ENCODE results near the gene DYRK1A. TPM values are rescaled to one million over a fixed set of nuclear protein-coding genes. Genes with fewer than 3 reads are reported as not detected.

The DYRK1A gene
- total RNA-seq, 5 donors from 2014 or later (not counting 1 experiment from before 2014, with no cell fraction given): 113 to 149 (median 115) TPM

- ChIA-PET CTCF (no interaction called here), POLR2A (no interaction called here)
- Histone ChIP-seq H3K9me3 (no peaks in the 10 kb centered on the region), H3K4me1 (ENCODE audit: control insufficient read depth in 1 of 2, extremely low read depth in 1 of 2, insufficient read depth in 2 of 2, low read length in 2 of 2) (no peaks in the 10 kb centered on the region), H3K36me3 (ENCODE audit: control insufficient read depth in 2 of 2, extremely low read depth in 1 of 2, insufficient read depth in 1 of 2, low read length in 1 of 2) (peaks cover 7 to 67% of the 10 kb centered on the region in 2 donors), H3K4me3 (ENCODE audit: control insufficient read depth in 1 of 2, extremely low read depth in 1 of 2, low read length in 1 of 2) (no peak overlapping the region), H3K27me3 (replicated peaks in 1 of 2; ENCODE audit: control insufficient read depth in 2 of 2, extremely low read depth in 1 of 2, insufficient read depth in 2 of 2, low read length in 1 of 2) (no peaks in the 10 kb centered on the region), H3K27ac (ENCODE audit: low read length) (no peak overlapping the region)
- Mint-ChIP-seq H3K27ac (no peak overlapping the region), H3K9me3 (no peaks in the 10 kb centered on the region), H3K4me1 (peaks cover 3 to 18% (median 14%) of the 10 kb centered on the region in 3 donors), H3K4me3 (no peak overlapping the region), H3K36me3 (peaks cover 59% of the 10 kb centered on the region), H3K27me3 (no peaks in the 10 kb centered on the region)
- DNase-seq (no peak), ATAC-seq (replicated peaks in 1 of 4) (no peak)
- WGBS (ENCODE audit: insufficient coverage): 100% methylated on average over 1 of the region's 3 CpGs
Measured at GRCh38 chr21:37513383-37513782, 146.8 kb downstream of the DYRK1A start.

DNA sequence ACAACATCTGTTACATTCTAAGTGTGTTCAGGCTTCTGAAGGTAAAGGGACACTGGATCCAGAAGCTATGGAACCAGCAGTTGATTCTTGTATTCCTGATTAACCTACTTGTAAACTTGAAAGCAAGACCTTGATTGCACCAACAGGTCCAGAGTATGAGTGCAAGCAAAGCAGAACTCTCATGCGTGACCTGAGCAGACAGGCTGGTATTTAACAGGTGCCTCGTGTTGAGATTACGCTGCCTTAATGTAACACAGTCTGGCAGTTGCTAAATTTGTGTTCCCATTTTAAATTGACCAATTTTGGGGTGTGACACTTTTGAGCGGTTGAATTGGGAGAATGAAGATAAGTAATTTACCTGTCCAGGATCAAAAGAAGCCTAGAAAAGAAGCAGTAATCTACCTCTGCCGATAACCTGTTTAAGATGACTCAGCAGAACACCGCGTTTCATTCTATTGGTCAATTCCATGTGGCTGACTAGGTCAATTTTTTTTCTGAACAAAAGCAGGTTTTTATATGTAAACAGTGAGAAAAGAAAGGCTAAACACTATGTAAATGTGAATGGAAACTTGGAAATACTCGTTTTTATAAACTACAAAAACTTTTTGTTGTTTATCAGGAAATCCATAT lies 147.6 kb downstream of the DYRK1A start:
- DNase-seq: no peak
- no peak for ATAC-seq (replicated peaks in 1 of 4)
- Histone ChIP-seq H3K27me3 (replicated peaks in 1 of 2; ENCODE audit: control insufficient read depth in 2 of 2, extremely low read depth in 1 of 2, insufficient read depth in 2 of 2, low read length in 1 of 2) (no peaks in the 10 kb centered on the region), H3K4me1 (ENCODE audit: control insufficient read depth in 1 of 2, extremely low read depth in 1 of 2, insufficient read depth in 2 of 2, low read length in 2 of 2) (no peaks in the 10 kb centered on the region), H3K4me3 (ENCODE audit: control insufficient read depth in 1 of 2, extremely low read depth in 1 of 2, low read length in 1 of 2) (no peak overlapping the region), H3K9me3 (no peaks in the 10 kb centered on the region), H3K36me3 (ENCODE audit: control insufficient read depth in 2 of 2, extremely low read depth in 1 of 2, insufficient read depth in 1 of 2, low read length in 1 of 2) (peaks cover 3 to 59% of the 10 kb centered on the region in 2 donors), H3K27ac (ENCODE audit: low read length) (no peak overlapping the region)
- CTCF ChIA-PET: no interaction called here
- 100% methylated on average over 4 of the region's 8 CpGs for WGBS (ENCODE audit: insufficient coverage)
- Mint-ChIP-seq H3K27me3 (no peaks in the 10 kb centered on the region), H3K36me3 (peaks cover 59% of the 10 kb centered on the region), H3K27ac (peak overlapping the region in 1 of 2 donors; percentile 46), H3K4me1 (peaks cover 4 to 18% (median 14%) of the 10 kb centered on the region in 3 donors), H3K4me3 (no peak overlapping the region), H3K9me3 (no peaks in the 10 kb centered on the region)
- POLR2A ChIA-PET: no interaction called here

GRCh38 chr21:37516998-37517397 lies 150.4 kb downstream of the DYRK1A start:
- H3K4me1 Mint-ChIP-seq: peaks cover 4 to 7% (median 7%) of the 10 kb centered on the region in 3 donors
- no peak for ATAC-seq (replicated peaks in 1 of 4)
- ChIA-PET CTCF (no interaction called here), POLR2A (no interaction called here)
- no peaks in the 10 kb centered on the region for H3K9me3 ChIP-seq
- no peak overlapping the region for H3K4me3 Mint-ChIP-seq
- no peaks in the 10 kb centered on the region for H3K4me1 ChIP-seq (ENCODE audit: control insufficient read depth in 1 of 2, extremely low read depth in 1 of 2, insufficient read depth in 2 of 2, low read length in 2 of 2)
- H3K9me3 Mint-ChIP-seq: no peaks in the 10 kb centered on the region
- H3K36me3 ChIP-seq (ENCODE audit: control insufficient read depth in 2 of 2, extremely low read depth in 1 of 2, insufficient read depth in 1 of 2, low read length in 1 of 2): peaks cover 0 to 32% of the 10 kb centered on the region in 2 donors
- DNase-seq: no peak
- H3K27me3 ChIP-seq (replicated peaks in 1 of 2; ENCODE audit: control insufficient read depth in 2 of 2, extremely low read depth in 1 of 2, insufficient read depth in 2 of 2, low read length in 1 of 2): no peaks in the 10 kb centered on the region
- no peaks in the 10 kb centered on the region for H3K27me3 Mint-ChIP-seq
- no peak overlapping the region for H3K27ac ChIP-seq (ENCODE audit: low read length)
- no peak overlapping the region for H3K4me3 ChIP-seq (ENCODE audit: control insufficient read depth in 1 of 2, extremely low read depth in 1 of 2, low read length in 1 of 2)
- peaks cover 37% of the 10 kb centered on the region for H3K36me3 Mint-ChIP-seq
- 99% methylated on average over 7 of the region's 7 CpGs for WGBS (ENCODE audit: insufficient coverage)
- H3K27ac Mint-ChIP-seq: no peak overlapping the region

DNA sequence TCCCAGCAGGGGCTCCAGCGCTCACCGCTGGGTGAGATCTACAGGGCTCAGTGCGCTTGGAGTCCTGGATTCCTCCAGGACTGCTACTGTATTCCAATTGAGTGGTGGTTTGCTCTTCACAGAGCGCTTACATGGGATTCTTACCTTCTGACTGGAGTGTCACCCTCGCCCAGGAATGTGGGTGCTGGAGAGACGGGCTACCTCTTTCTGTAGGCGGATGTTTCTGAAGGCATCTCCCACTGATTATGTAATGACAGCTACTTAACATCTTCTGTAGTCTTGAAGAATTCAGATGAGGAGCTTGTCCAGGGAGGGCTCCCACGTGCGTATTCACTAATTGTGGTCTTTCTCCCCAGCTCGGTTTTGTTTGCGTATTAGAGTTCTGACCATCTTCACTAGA lies 154.2 kb downstream of the DYRK1A start:
- H3K9me3 Mint-ChIP-seq: no peaks in the 10 kb centered on the region
- Histone ChIP-seq H3K36me3 (ENCODE audit: control insufficient read depth in 2 of 2, extremely low read depth in 1 of 2, insufficient read depth in 1 of 2, low read length in 1 of 2) (peaks cover 0 to 10% of the 10 kb centered on the region in 2 donors), H3K4me1 (ENCODE audit: control insufficient read depth in 1 of 2, extremely low read depth in 1 of 2, insufficient read depth in 2 of 2, low read length in 2 of 2) (no peaks in the 10 kb centered on the region), H3K9me3 (no peaks in the 10 kb centered on the region), H3K27ac (ENCODE audit: low read length) (no peak overlapping the region), H3K27me3 (replicated peaks in 1 of 2; ENCODE audit: control insufficient read depth in 2 of 2, extremely low read depth in 1 of 2, insufficient read depth in 2 of 2, low read length in 1 of 2) (no peaks in the 10 kb centered on the region), H3K4me3 (ENCODE audit: control insufficient read depth in 1 of 2, extremely low read depth in 1 of 2, low read length in 1 of 2) (no peak overlapping the region)
- no peaks in the 10 kb centered on the region for H3K27me3 Mint-ChIP-seq
- no peak overlapping the region for H3K4me3 Mint-ChIP-seq
- H3K4me1 Mint-ChIP-seq: peaks cover 0 to 8% (median 7%) of the 10 kb centered on the region in 3 donors
- ATAC-seq (replicated peaks in 1 of 4): no peak
- no peak for DNase-seq
- WGBS (ENCODE audit: insufficient coverage): 100% methylated on average over 3 of the region's 11 CpGs
- H3K36me3 Mint-ChIP-seq: peaks cover 18% of the 10 kb centered on the region
- ChIA-PET CTCF (no interaction called here), POLR2A (interaction anchor here in 1 of 2 donors (0.6 kb wide), 1 partner anchor 27 kb away, joined by 7 read pairs; no protein-coding TSS in a partner anchor)
- H3K27ac Mint-ChIP-seq: no peak overlapping the region

GRCh38 chr21:37521658-37522057 lies 155.1 kb downstream of the DYRK1A start:
- Mint-ChIP-seq H3K36me3 (peaks cover 14% of the 10 kb centered on the region), H3K9me3 (no peaks in the 10 kb centered on the region), H3K4me3 (no peak overlapping the region), H3K27ac (no peak overlapping the region), H3K27me3 (no peaks in the 10 kb centered on the region), H3K4me1 (peaks cover 0 to 8% (median 7%) of the 10 kb centered on the region in 3 donors)
- ChIA-PET POLR2A (interaction anchor here (0.6 kb wide), 2 partner anchors 62 to 182 kb away, joined by 3 to 10 read pairs; no protein-coding TSS in a partner anchor), CTCF (no interaction called here)
- ATAC-seq (replicated peaks in 1 of 4) (no peak), DNase-seq (no peak)
- H3K27me3 ChIP-seq (replicated peaks in 1 of 2; ENCODE audit: control insufficient read depth in 2 of 2, extremely low read depth in 1 of 2, insufficient read depth in 2 of 2, low read length in 1 of 2): no peaks in the 10 kb centered on the region
- H3K4me3 ChIP-seq (ENCODE audit: control insufficient read depth in 1 of 2, extremely low read depth in 1 of 2, low read length in 1 of 2): no peak overlapping the region
- peaks cover 0 to 6% of the 10 kb centered on the region in 2 donors for H3K36me3 ChIP-seq (ENCODE audit: control insufficient read depth in 2 of 2, extremely low read depth in 1 of 2, insufficient read depth in 1 of 2, low read length in 1 of 2)
- WGBS (ENCODE audit: insufficient coverage): 98% methylated on average over 7 of the region's 7 CpGs
- H3K4me1 ChIP-seq (ENCODE audit: control insufficient read depth in 1 of 2, extremely low read depth in 1 of 2, insufficient read depth in 2 of 2, low read length in 2 of 2): no peaks in the 10 kb centered on the region
- no peaks in the 10 kb centered on the region for H3K9me3 ChIP-seq
- H3K27ac ChIP-seq (ENCODE audit: low read length): no peak overlapping the region

DNA sequence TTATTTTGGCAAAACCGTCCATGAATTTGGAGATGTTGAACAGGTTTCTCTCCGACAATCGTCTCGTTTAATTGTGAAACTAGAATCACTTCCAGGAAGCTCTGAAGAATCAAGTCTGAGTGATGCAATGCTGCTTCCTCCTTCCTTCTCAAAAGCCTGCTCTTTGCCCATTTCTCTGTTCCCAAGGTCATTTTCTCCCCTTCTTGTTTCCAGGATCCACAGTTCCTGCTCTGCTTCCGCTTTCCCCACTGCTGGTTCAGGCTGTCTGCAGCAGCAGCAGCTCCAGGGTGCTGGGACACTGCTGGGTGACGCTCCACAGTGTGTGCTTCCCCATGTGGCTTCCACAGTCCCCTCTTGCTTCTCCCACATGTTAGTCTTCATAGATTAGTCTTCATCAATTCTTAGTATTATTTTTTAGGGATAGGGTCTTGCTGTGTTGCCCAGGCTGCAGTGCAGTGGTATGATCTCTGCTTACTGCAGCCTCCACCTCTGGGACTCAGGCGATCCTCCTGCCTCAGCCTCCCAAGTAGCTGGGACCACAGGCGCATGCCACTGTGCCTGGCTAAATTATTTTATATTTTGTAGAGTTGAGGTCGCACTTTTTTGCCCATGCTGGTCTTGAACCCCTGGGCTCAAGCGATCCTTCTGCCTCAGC lies 156.2 kb downstream of the DYRK1A start:
- WGBS (ENCODE audit: insufficient coverage): 90% methylated on average over 9 of the region's 10 CpGs
- Mint-ChIP-seq H3K4me3 (no peak overlapping the region), H3K9me3 (no peaks in the 10 kb centered on the region), H3K36me3 (peaks cover 6% of the 10 kb centered on the region), H3K4me1 (peaks cover 0 to 8% (median 7%) of the 10 kb centered on the region in 3 donors), H3K27ac (no peak overlapping the region), H3K27me3 (no peaks in the 10 kb centered on the region)
- no peak for DNase-seq
- no peak for ATAC-seq (replicated peaks in 1 of 4)
- Histone ChIP-seq H3K4me1 (ENCODE audit: control insufficient read depth in 1 of 2, extremely low read depth in 1 of 2, insufficient read depth in 2 of 2, low read length in 2 of 2) (no peaks in the 10 kb centered on the region), H3K27me3 (replicated peaks in 1 of 2; ENCODE audit: control insufficient read depth in 2 of 2, extremely low read depth in 1 of 2, insufficient read depth in 2 of 2, low read length in 1 of 2) (no peaks in the 10 kb centered on the region), H3K9me3 (no peaks in the 10 kb centered on the region), H3K4me3 (ENCODE audit: control insufficient read depth in 1 of 2, extremely low read depth in 1 of 2, low read length in 1 of 2) (no peak overlapping the region), H3K27ac (ENCODE audit: low read length) (no peak overlapping the region), H3K36me3 (ENCODE audit: control insufficient read depth in 2 of 2, extremely low read depth in 1 of 2, insufficient read depth in 1 of 2, low read length in 1 of 2) (peaks cover 0 to 3% of the 10 kb centered on the region in 2 donors)
- ChIA-PET POLR2A (no interaction called here), CTCF (no interaction called here)
